ENCODE data around the gene NKX2-2. TPM values are rescaled to one million over a fixed set of nuclear protein-coding genes. Genes with fewer than 3 reads are reported as not detected.

Gene NKX2-2
- total RNA-seq, 1 experiment from 2014 or later, result not detected

- TF ChIP-seq ATF6 (CRISPR knock-in tag; IDR thresholded peaks at IDR 0.05) (no peak), ZNF423 (CRISPR knock-in tag; IDR thresholded peaks at IDR 0.05) (no peak), NFE2L1 (CRISPR knock-in tag; IDR thresholded peaks at IDR 0.05) (no peak)
These were observed 3.9 kb upstream of the NKX2-2 start (continued) for GRCh38 chr20:21517566-21518277.

GRCh38 chr20:21516861-21517565, 3.1 kb upstream of the NKX2-2 start:
- peaks cover 94% of the 10 kb centered on the region for H3K27me3 Mint-ChIP-seq (ENCODE audit: low read depth)
- DNase-seq (ENCODE audit: low spot score) (peak; percentile 46), ATAC-seq (no peak)
- peak overlapping the region; percentile 66 for H3K4me3 Mint-ChIP-seq
- TF ChIP-seq E2F1 (CRISPR knock-in tag; IDR thresholded peaks at IDR 0.05) (no peak), RORB (CRISPR knock-in tag; IDR thresholded peaks at IDR 0.05) (no peak), CBFB (CRISPR knock-in tag; IDR thresholded peaks at IDR 0.05; ENCODE audit: low read depth) (no peak), KAT7 (CRISPR knock-in tag; IDR thresholded peaks at IDR 0.05; ENCODE audit: borderline replicate concordance) (no peak), ZBTB21 (CRISPR knock-in tag; IDR thresholded peaks at IDR 0.05; ENCODE audit: borderline replicate concordance) (no peak), ELF4 (CRISPR knock-in tag; IDR thresholded peaks at IDR 0.05; ENCODE audit: low read depth) (no peak), EMX1 (CRISPR knock-in tag; IDR thresholded peaks at IDR 0.05) (no peak)
- no peak overlapping the region for H3K27ac Mint-ChIP-seq
- no peaks in the 10 kb centered on the region for H3K36me3 Mint-ChIP-seq
- H3K9me3 Mint-ChIP-seq, result no peaks in the 10 kb centered on the region
- peaks cover 54% of the 10 kb centered on the region for H3K4me1 Mint-ChIP-seq
- ChIA-PET CTCF (interaction anchor here (0.7 to 5.4 kb wide), 12 partner anchors 12 to 699 kb away, joined by 3 to 53 read pairs (median 6); no protein-coding TSS in a partner anchor), POLR2A (interaction anchor here (0.5 to 1.2 kb wide), 2 partner anchors 8 to 275 kb away, joined by 3 to 4 read pairs; no protein-coding TSS in a partner anchor)

- CTCF ChIA-PET, result interaction anchor here (0.7 to 5.4 kb wide), 7 partner anchors 11 to 696 kb away, joined by 3 to 53 read pairs (median 8); no protein-coding TSS in a partner anchor
- peaks cover 94% of the 10 kb centered on the region for H3K27me3 Mint-ChIP-seq (ENCODE audit: low read depth)
- H3K36me3 Mint-ChIP-seq, result no peaks in the 10 kb centered on the region
- peaks cover 56% of the 10 kb centered on the region for H3K4me1 Mint-ChIP-seq
- ATAC-seq, result no peak
- POLR2A ChIA-PET, result interaction anchor here (0.6 kb wide), 1 partner anchor 195 kb away, joined by 5 read pairs; no protein-coding TSS in a partner anchor
- H3K4me3 Mint-ChIP-seq, result peak overlapping the region; percentile 66
- no peak for DNase-seq (ENCODE audit: low spot score)
- no peak overlapping the region for H3K27ac Mint-ChIP-seq
- no peaks in the 10 kb centered on the region for H3K9me3 Mint-ChIP-seq
- TF ChIP-seq USF2 (CRISPR knock-in tag; IDR thresholded peaks at IDR 0.05) (no peak), ARID4B (CRISPR knock-in tag; IDR thresholded peaks at IDR 0.05; ENCODE audit: borderline replicate concordance) (no peak), ZNF281 (CRISPR knock-in tag; IDR thresholded peaks at IDR 0.05) (no peak), ATF1 (CRISPR knock-in tag; IDR thresholded peaks at IDR 0.05) (no peak), OVOL2 (CRISPR knock-in tag; IDR thresholded peaks at IDR 0.05; ENCODE audit: borderline replicate concordance) (no peak), USF1 (CRISPR knock-in tag; IDR thresholded peaks at IDR 0.05) (no peak), CBFB (CRISPR knock-in tag; IDR thresholded peaks at IDR 0.05; ENCODE audit: low read depth) (no peak), CREM (CRISPR knock-in tag; IDR thresholded peaks at IDR 0.05) (no peak), MYBL2 (CRISPR knock-in tag; IDR thresholded peaks at IDR 0.05) (no peak), GRHL2 (CRISPR knock-in tag; IDR thresholded peaks at IDR 0.05; ENCODE audit: insufficient replicate concordance, severe bottlenecking) (no peak)
These were observed 2.3 kb upstream of the NKX2-2 start for GRCh38 chr20:21516180-21516567.

Measured in WTC11 (cell line).